ENCODE measurements around the gene ANAPC10.
"Not testable (repeated sequence)": the region's sequence is repeated elsewhere in the genome, so short reads cannot be mapped to it uniquely, and the experiment has no call there.

ANAPC10 gene

GRCh38 chr4:145097821-145098674, at the start of gene ANAPC10, which contains the start of gene ABCE1:
TSS of gene ANAPC10 (minus strand) at chr4:145098196. CDS start at chr4:145096099, 2,097 bp downstream.
TSS of gene ABCE1 (plus strand) at chr4:145098311. CDS start at chr4:145104413, 6,102 bp downstream.
- peak; percentile 96 for DNase-seq (ENCODE audit: low read depth)

GRCh38 chr4:145136219-145136618, 38.2 kb upstream of the ANAPC10 start:
- DNase-seq (ENCODE audit: low read depth): not testable (repeated sequence)

DNA sequence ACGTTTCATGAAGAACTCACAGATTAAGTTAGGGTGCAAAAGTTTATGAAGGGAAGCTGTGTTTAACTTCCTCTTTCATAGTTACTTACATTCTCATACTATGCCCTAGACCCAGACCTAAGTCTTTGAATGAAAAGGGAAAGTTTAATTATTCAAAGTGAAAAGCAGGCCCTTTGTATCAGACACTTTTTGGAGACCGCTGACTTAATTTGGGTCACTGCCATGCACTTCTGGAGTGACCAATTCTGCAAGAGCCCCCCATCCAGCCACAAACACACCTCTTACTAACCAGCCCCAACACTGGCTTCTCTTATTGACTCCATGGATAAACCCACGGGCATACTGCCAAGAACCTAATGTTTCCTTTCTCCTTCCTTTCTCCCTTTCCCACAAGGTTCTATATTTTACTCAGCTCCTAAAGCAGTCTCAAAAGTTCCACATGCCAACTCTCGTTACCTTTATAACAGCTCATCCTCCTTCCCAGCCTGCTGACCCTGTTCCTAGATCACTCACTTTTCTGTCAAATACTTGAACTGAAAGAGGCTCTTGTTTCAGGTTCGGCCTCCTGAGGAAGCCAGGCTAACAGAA, 34.6 kb upstream of the ANAPC10 start:
- DNase-seq (ENCODE audit: low read depth): no peak

DNA sequence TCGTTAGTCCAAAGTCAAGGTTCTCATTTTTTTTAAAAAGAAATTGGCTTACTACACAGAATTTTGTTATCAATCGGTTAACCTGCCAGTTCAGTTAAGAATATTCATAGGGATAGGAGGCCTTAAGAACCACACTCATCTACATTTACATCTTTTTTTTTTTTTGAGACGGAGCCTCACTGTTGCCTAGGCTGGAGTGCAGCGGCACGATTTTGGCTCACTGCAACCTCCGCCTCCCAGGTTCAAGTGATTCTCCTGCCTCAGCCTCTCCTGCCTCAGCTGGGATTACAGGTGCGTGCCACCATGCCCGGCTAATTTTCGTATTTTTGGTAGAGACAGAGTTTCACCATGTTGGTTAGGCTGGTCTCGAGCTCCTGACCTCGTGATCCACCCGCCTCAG, 33.9 kb upstream of the ANAPC10 start:
- DNase-seq (ENCODE audit: low read depth): no peak

GRCh38 chr4:145130788-145131399, 32.9 kb upstream of the ANAPC10 start:
- DNase-seq (ENCODE audit: low read depth): peak; percentile 84

DNA sequence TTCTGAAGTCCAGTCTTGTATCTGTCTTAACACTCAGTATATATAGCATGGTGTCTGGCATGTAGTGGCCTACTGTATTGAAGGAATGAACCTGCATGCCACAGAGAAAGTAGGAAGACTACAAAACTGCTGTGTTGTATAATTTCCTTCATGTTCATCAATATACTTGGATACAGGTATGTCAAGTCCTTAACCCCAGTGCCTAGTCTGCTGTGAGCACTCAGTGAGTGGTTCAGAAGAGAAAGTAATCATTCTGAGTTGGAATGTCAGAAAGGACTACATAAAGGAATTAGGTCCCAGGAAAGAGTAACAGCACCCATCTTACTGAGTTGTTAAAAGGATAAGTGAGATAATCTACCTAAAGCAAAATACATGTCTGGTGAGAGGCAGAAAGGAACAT, 32.1 kb upstream of the ANAPC10 start:
- DNase-seq (ENCODE audit: low read depth): no peak

DNA sequence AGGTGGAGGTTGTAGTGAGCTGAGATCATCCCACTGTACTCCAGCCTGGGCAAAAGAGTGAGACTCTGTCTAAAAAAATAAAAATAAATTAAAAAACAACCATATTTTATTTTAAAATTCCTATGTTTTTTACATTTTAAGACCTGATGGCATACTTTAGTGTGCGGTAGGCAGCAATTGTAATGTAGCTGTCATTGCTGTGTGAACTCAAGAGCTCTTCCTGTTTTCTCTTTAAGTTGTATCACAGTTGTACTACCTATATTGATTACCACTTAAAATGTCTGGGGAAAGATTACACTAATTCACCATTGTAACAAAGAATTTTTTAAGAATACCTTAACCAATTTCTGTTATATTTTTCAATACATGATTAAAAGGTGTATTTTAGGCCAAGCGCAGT, 27.4 kb upstream of the ANAPC10 start:
- DNase-seq (ENCODE audit: low read depth): no peak

- DNase-seq (ENCODE audit: low read depth): no peak
Observed at GRCh38 chr4:145108128-145108527, 10.1 kb upstream of the ANAPC10 start.

DNA sequence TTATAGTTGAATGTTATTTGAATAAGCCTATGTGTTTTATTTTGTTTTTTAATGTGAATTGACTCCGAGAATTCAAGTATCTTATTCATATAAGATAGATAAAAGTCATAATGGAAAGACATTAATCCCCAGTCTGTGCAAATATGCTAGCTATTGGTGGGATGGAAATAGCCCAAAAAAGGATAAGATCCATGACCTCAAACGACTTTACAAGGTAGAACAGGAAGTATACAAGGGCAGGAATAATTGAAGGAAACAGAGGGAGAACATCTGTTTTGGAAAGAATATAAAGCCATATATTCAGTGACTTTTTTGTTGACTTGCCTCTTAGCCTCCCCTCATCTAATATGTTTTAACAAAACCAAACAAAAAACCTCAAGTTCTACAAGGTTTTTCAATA, 9.1 kb upstream of the ANAPC10 start:
- no peak for DNase-seq (ENCODE audit: low read depth)

- DNase-seq (ENCODE audit: low read depth): no peak
Observed at GRCh38 chr4:145103496-145103895, 5.5 kb upstream of the ANAPC10 start.

GRCh38 chr4:145102619-145103018, 4.6 kb upstream of the ANAPC10 start:
- DNase-seq (ENCODE audit: low read depth): no peak

GRCh38 chr4:145101091-145101490, 3.1 kb upstream of the ANAPC10 start:
- peak; percentile 56 for DNase-seq (ENCODE audit: low read depth)

DNA sequence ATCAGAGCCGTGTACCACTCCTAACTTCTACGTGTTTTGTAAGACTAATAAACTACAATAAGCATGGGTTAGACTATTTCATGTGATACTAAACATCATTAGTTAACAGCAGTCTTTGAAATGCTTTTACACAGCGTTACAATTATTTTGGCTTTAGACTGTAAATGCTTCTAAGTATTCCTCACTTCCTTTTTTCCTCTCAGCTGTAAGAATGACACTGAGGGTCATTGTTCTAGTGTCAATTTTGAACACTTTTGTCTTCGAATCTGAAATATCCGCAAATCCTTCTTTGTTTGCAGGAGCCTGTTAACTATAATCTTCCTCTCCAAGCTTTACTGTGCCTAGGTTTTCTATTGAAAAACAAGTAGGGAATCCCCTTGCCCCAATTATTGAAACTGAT, 1.7 kb upstream of the ANAPC10 start:
- DNase-seq (ENCODE audit: low read depth): no peak

DNA sequence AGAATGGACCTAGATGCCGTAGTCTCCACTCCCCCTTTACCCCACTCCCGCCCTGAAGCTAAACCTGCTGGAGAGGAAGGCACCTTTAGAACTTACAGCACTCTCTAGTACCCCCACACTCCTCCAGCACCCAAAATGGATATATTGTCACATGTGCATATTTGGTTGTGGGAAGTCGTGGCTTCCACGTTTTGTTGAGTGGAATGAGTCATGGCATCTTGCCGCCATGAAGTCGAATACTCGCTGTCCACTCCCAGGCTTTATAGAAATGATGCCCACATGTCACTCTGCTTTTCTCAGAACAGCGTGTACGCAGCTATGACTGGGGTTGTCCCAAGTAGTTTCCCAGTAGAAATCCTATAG, 660 bp upstream of the ANAPC10 start:
- peak; percentile 37 for DNase-seq (ENCODE audit: low read depth)

GRCh38 chr4:145097331-145097820, 620 bp downstream of the ANAPC10 start:
- DNase-seq (ENCODE audit: low read depth): no peak

- DNase-seq (ENCODE audit: low read depth): no peak
Observed at GRCh38 chr4:145093638-145094037, 4.4 kb downstream of the ANAPC10 start.

DNA sequence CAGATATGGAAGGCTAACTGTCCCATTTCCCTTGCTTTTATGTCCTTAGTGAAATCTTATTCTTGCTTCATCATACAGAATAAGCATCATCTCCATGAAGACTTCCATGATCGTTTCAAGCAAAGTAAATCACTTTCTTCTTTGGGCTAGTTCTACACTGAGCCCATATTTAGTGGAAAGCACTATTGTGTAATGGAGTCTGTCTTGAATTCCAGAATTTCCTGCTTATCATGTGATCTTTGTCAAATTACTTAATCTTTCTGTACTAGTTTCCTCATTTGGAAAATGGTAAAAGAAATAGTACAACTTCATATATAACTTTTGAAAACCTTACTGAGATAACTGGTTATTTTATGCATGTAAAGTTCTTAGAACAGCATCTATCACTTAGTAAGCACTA, 7.6 kb downstream of the ANAPC10 start:
- no peak for DNase-seq (ENCODE audit: low read depth)

DNA sequence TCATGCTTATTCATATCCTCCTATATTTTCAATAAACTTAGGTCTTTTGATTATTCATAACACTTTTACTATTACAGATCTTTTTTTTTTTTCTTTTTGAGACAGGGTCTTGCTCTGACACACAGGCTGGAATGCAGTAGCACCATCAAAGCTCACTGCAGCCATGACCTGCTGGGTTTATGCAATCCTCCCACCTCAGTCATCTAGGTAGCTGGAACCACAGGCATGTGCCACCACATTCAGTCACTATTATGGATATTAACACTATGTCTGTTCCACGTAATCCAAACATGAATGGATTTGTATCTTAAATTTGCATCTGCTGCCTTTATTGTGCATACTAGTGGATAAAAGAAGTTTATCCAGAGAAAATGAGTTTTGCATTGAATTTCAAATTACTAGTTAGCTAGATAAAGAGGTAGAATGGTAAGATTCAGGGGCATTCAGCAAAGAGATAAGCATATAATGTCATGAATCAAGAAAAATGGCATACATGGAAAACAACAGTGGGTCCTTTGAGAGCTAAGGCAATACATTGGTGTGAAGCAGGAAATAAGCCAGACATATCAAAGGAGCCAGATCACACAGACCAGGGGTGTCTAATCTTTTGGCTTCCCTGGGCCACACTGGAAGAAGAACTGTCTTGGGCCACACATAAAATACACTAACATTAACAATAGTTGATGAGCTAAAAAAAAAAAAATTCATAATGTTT, 13.9 kb downstream of the ANAPC10 start:
- DNase-seq (ENCODE audit: low read depth): no peak

GRCh38 chr4:145081756-145082155, 16.2 kb downstream of the ANAPC10 start:
- DNase-seq (ENCODE audit: low read depth): no peak

- no peak for DNase-seq (ENCODE audit: low read depth)
Observed at GRCh38 chr4:145076469-145076855, 21.5 kb downstream of the ANAPC10 start.

GRCh38 chr4:145075742-145076468, 22.1 kb downstream of the ANAPC10 start:
- DNase-seq (ENCODE audit: low read depth): no peak

DNA sequence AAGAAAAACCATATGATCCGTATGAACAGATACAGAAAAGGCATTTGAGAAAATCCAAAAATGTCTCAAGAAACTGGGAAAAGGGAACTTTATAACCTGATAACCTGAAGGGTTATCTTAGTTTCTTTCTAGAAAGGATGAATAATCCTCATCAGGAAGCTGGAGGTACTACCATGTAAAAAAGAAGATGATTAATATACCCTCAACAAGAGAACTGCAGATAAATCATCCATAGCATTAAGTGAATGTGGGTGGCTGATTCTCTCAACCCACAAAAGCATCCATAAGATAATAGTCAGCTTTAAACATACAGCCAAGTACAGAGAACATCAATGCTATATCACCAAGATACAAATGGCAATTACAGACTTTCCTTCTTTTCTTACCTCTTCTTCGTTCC, 26.4 kb downstream of the ANAPC10 start:
- DNase-seq (ENCODE audit: low read depth): no peak

Measured in fibroblast of the conjunctiva (primary cell).